ENCODE results near the gene TMEM134. TPM values are rescaled to one million over a fixed set of nuclear protein-coding genes. Genes with fewer than 3 reads are reported as not detected.

Gene TMEM134
- total RNA-seq, 1 donor from 2014 or later: 76.1 TPM

GRCh38 chr11:67445515-67445914 lies 23.5 kb downstream of the TMEM134 start:
- intact Hi-C loops (cut with DNase I): no loop called here
- no peak for DNase-seq (ENCODE audit: low spot score)

- intact Hi-C loops (cut with DNase I): no loop called here
- no peak for DNase-seq (ENCODE audit: low spot score)
These were observed 26.3 kb downstream of the TMEM134 start for GRCh38 chr11:67442504-67443404.

GRCh38 chr11:67441731-67442351 lies 27.2 kb downstream of the TMEM134 start:
- no peak for DNase-seq (ENCODE audit: low spot score)
- intact Hi-C loops (cut with DNase I): no loop called here

GRCh38 chr11:67441098-67441563 lies 27.9 kb downstream of the TMEM134 start:
- no peak for DNase-seq (ENCODE audit: low spot score)
- intact Hi-C loops (cut with DNase I): no loop called here

- DNase-seq (ENCODE audit: low spot score): no peak
- intact Hi-C loops (cut with DNase I): no loop called here
These were observed 28.6 kb downstream of the TMEM134 start for GRCh38 chr11:67440229-67441097.

GRCh38 chr11:67439321-67440228 lies 29.5 kb downstream of the TMEM134 start:
- no peak for DNase-seq (ENCODE audit: low spot score)
- intact Hi-C loops (cut with DNase I): no loop called here

GRCh38 chr11:67438158-67438902 lies 30.7 kb downstream of the TMEM134 start:
- intact Hi-C loops (cut with DNase I): no loop called here
- DNase-seq (ENCODE audit: low spot score): no peak

- no peak for DNase-seq (ENCODE audit: low spot score)
- intact Hi-C loops (cut with DNase I): no loop called here
These were observed 31.3 kb downstream of the TMEM134 start for GRCh38 chr11:67437809-67438157.

- no peak for DNase-seq (ENCODE audit: low spot score)
- intact Hi-C loops (cut with DNase I): no loop called here
These were observed 31.8 kb downstream of the TMEM134 start, which contains the start of gene PTPRCAP for GRCh38 chr11:67437082-67437808. PTPRCAP (minus strand) TSS chr11:67437682; CDS start chr11:67437619, 63 bp downstream.

- no peak for DNase-seq (ENCODE audit: low spot score)
- intact Hi-C loops (cut with DNase I): no loop called here
These were observed 32.5 kb downstream of the TMEM134 start for GRCh38 chr11:67436459-67437081.

GRCh38 chr11:67435727-67436458 lies 33.2 kb downstream of the TMEM134 start:
- intact Hi-C loops (cut with DNase I): no loop called here
- no peak for DNase-seq (ENCODE audit: low spot score)

GRCh38 chr11:67435031-67435726 lies 33.9 kb downstream of the TMEM134 start:
- no peak for DNase-seq (ENCODE audit: low spot score)
- intact Hi-C loops (cut with DNase I): no loop called here

GRCh38 chr11:67434395-67434881 lies 34.6 kb downstream of the TMEM134 start:
- intact Hi-C loops (cut with DNase I): no loop called here

GRCh38 chr11:67433536-67434394 lies 35.3 kb downstream of the TMEM134 start:
- intact Hi-C loops (cut with DNase I): no loop called here
- no peak for DNase-seq (ENCODE audit: low spot score)

More at GRCh38 chr11:67434395-67434881, 34.6 kb downstream of the TMEM134 start:
- no peak for DNase-seq (ENCODE audit: low spot score)
